HG02973 (cell line): ENCODE data around the gene UBE2L3.
"Not testable (repeated sequence)": the region's sequence is repeated elsewhere in the genome, so short reads cannot be mapped to it uniquely, and the experiment has no call there.

Source experiments
- ATAC-seq: cut with Tn5 transposase; IDR thresholded peaks from one replicate; pipeline ENCODE4 v1.9.1; 2021; ENCODE audit warnings: moderate library complexity; ENCODE audit not compliant: unreplicated experiment

The UBE2L3 gene

DNA sequence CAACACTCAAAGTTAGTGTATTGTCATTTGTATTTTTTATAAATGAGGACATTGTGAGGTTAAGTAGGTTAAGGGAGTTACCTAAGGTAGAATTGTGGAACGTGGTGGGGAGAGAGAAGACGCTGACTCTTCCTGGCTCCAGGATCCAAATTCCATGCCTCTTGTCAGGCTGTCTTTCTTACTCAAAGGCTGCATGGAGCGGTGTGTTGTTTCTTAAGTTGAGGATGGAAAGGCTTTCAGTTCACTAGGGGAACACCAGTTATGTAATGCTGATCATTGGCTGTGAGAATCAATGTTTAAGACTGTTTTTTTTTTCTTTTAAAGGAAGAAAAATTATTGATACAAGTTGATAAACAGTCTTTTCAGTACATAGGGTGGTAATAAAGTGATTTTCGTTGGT lies 2.9 kb downstream of the UBE2L3 start:
- ATAC-seq: no peak

DNA sequence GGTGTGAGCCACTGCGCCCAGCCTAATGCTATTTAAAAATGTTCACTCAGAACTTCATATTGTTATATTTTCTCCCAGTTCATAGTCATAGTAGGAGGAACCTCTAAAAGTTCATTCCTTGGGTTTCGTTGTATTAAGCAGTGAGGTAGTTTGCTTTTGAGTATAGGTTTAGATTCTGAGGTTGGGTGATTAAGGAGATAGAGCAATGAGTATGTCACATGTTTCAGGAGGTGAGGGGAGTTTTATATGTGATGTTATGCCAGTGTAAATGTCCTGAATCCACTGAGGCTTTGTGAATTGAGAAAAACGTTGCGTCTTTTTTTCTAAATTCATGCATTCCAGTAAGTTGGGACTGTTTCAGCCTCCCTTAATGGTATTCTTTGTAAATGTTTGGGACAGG lies 4.2 kb downstream of the UBE2L3 start:
- no peak for ATAC-seq

DNA sequence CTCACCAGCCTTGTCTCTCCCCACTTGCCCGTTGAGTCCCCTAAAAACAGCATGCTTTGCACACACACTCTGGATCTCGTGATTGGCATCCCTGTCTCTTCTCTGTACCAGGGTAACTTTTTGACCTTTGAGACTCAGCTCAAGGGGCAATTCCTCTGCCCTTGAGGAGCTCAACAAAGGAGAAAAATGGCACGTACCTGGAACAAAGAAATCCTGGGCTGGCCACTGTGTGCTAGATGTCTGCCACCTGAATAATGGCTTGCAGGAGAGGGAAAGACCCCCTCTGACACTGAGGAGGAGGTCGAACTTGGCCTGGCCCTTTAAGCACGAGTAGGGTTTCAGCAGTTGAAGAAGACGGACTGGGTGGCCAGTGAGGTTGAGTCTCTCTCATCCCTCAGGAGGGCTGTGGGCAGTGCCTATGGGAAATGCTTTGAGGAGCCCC lies 5.8 kb downstream of the UBE2L3 start:
- ATAC-seq: no peak

DNA sequence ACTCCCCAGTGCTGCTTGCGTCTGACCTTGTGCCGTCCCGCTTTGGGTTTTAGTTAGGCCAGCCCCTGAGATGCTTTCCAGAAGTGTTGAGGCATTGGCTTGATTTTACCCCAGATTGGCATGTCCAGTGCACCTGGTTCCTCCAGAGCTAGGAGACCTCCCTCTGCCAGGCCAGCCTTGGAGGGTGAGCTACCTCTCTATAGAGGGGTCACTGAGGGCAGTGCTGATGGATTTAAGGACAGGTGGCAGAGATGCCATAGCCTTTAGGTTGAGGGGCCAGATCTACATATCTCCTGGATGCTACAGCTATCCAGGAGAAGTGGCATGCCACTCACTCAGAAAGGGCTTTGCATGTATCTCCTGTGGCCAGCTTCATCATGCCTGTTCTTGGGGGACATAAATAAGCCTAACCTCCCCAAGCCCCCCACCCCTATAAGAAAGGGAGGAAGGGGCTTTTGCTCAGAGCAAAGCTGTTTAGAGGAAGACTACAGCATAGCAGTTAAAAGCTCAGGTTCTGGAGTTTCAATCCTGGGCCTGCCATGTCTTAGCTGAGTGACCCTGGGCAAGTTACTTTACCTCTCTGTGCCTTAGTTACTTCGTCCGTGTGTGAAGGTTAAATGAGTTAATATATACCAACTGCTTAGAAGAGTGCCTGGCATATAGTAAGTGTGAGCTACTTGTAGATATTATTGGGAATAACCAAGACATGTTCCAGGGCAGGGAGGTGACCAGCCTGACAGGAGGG lies 6.4 kb downstream of the UBE2L3 start:
- ATAC-seq: no peak

DNA sequence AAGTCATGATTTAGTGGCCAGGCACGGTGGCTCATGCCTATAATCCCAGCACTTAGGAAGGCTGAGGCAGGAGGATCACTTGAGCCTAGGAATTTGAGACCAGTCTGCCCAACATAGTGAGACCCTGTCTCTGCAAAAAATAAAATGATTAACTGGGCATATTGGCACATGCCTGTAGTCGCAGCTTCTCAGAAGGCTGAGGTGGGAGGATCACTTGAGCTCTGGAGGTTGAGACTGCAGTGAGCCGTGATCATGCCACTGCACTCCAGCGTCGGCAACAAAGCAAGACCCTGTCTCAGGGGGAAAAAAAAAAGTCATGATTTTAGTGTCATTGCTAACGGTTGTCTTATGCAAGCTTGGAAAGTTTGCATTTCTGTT lies 11.9 kb downstream of the UBE2L3 start:
- ATAC-seq: no peak

DNA sequence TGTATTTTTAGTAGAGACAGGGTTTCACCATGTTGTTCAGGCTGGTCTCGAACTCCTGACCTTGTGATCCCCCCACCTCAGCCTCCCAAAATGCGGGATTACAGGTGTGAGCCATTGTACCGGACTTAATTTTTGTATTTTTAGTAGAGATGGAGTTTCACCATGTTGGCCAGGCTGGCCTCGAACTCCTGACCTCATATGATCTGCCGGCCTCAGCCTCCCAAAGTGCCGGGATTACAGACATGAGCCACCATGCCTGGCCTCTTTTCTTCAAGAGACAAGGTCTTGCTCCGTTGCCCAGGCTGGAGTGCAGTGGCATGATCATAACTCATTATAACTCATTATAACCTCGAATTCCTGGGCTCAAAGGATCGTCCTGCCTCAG lies 13.1 kb downstream of the UBE2L3 start:
- ATAC-seq: not testable (repeated sequence)

DNA sequence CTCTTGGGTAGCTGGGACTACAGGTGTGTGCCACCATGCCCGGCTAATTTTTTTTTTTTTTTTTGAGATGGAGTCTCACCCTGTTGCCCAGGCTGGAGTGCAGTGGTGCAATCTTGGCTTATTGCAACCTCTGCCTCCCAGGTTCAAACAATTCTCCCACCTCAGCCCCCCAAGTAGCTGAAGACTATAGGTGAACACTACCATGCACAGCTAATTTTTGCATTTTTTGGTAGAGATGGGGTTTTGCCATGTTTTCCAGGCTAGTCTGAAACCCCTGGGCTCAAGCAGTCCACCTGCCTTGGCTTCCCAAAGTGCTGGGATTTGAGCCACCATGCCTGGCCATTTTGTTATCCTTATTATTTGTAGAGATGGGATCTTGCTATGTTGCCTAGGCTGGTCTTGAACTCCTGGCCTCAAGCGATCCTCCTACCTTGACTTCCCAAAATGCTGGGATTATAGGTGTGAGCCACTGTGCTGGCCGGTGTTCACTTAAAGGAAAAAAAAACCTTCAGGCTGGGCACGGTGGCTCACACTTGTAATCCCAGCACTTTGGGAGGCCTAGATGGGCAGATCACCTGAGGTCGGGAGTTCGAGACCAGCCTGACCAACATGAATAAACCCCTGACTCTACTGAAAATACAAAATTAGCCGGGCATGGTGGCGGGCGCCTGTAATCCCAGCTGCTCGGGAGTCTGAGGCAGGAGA lies 13.6 kb downstream of the UBE2L3 start:
- not testable (repeated sequence) for ATAC-seq

DNA sequence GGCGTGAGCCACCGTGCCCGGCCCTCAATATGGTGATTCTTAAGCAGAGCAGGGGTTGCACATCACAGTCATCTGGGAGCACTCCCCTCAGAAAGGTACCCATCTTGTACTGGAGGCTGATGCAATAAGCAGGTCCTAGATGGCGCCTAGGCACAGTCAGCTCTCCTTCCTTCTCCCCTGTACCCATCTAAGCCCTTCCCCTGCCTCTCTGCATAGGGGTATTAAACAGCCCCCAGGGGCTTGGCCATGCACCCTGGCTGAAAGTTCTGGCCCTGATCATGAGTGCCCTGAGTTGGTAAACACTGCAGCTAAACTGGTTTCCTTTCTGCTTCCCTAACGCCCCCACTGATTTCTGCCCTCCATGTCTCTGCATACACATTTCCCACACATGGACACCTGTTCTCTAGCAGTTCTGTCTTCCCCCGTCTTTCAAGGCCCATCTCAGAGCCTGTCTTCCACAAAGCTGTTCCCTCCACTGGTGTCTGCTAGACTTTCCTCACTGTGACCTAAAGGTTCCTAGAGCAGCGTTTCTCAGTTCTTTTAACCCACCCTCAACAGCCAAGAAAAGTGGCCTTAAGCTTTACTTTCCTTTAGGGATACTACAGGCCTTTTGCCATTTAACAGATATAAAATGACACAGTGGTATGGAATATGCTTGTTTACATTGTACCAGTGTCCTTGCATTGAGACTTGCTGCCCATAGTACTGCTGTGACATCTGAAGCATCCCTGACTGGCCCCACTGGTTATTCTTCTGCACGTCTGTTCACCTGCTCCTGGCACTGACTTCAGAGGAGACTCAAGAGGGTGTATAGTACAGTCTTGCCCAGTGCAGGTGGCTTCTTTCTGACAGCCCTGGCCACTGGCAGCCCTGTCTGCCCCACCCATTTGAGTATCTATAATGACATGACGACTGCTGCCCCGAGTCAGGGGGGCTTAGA lies 15.6 kb downstream of the UBE2L3 start:
- no peak for ATAC-seq

DNA sequence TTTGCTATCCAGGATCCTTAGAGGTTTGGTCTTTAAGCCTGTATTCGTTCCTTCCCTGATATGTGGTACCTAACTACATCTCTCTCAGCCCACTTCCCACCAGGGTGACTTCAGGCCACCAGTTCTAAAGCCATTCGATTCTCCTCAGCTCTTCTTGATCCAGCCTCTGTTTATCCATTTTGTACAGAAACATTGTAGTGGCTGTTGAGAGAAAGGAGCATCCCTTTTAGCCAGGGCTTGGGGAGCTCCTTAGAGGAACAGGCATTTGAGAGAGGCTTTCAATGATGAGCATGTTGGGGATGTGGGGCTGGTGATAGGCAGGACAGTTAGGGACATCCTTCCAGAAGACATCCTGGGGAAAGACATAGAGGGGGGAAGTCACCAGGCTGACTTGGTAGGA lies 17.9 kb downstream of the UBE2L3 start:
- no peak for ATAC-seq

DNA sequence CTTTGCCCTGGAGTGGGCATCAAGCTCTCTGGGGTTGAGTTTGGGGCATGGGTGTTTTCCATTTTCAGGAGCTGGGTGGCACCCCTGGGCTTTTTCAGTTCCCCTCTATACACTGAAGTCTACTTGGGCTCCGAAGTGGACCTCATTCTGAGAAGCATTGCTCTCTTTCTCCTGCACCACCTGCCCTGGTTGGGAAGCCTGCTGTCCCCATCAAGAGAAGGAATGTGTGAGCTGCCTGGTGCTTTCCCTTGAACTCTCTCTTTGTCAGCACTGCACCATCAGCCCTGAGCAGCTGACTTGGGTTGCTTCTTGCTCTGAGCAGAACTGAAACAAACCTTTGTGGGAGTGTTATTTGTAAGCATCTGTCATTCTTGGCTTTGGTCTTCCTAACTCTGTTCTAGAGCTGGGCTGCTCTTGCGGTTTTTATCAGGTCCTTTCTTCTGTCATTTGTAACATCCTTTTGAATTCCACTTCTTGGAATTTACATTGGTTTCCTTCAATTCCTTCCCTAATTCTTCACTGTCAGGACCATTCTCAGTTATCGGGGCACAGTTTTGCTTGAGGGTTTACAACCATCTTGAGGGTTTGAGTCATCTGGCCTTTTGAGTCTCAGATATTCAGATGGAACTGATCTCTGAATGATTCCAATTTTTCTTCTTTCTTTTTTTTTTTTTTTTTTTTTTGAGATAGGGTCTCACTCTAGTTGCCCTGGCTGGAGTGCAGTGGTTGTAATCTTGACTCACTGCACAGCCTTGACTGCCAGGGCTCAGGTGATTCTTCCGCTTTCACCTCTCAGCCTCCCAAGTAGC lies 20.5 kb downstream of the UBE2L3 start:
- peak; percentile 85 for ATAC-seq

DNA sequence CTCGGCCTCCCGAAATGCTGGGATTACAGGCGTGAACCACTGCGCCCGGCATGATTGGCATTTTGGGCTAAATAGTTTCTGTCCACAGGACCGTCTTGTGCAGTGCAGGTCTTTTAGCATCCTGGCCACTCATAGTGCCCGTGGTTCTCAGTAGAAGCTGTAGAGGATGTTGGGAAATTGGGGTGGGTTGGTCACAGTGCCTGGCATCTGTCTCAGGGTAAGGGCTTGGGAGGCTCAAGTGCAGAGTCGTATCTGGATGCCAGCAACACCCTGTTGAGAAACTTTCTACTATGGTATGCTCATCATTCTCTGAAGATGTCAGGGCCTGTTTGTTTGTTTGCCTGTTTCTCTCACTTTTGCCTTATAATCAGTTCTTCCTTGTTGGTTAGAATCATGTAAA lies 21.9 kb downstream of the UBE2L3 start:
- ATAC-seq: no peak

DNA sequence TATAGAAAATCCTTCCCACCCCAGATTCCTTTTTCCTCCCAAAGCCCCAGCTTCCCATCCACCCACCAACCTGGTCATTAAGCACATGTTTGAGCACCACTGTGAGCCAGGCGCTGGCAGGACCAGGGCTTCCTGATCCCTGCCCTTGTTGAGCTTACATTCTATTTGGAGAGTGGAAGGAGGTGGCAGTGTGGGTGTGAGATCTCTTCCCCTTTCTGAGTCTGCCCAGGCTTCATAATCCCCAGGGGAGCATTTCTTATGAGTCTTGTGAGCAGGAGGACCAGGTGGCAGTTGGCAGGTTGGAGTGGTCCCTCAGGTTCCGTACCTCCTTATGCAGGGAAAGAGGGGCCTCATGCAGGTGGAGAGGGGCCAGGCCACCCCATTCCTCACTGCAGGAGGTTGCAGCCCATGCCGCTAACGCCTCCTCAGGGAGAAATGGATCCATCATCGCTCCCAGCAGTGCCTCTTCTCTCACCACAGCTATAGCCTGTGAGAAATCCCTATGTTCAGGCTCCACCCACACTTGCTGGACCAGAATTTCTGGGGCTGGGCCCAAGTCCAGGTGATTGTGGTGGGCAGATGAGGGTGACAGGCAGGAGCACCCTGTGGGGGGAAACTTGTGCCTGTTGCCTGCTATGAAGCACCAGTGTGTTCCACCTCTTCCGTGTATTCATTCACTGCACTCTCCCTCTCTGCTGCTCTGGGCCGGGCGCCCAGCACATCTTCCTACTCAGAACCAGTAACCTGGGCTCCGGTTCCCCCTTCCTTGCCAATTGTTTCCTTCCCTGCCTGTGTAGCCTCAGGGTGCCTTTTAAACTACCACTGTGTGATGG lies 23.5 kb downstream of the UBE2L3 start:
- no peak for ATAC-seq

DNA sequence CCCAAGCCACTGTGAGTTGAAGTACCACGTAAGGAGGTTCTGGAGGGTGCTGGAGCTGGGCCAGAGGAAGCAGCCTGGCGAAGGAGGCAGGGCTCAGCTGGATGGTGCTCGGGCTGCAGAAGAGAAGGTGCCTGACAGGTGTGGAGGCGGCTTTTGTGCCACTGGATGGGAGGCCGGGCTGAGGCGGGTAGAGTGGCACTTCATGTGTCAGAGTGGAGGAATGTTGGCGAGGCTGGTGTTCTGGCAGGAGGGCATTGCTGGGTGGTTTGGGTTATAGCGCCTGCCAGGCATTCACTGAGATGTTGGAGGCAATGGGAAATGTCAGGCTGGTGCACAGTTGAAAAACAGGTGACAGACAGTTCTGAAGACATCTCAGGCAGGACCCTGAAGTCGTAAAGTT lies 24.2 kb downstream of the UBE2L3 start:
- ATAC-seq: no peak

DNA sequence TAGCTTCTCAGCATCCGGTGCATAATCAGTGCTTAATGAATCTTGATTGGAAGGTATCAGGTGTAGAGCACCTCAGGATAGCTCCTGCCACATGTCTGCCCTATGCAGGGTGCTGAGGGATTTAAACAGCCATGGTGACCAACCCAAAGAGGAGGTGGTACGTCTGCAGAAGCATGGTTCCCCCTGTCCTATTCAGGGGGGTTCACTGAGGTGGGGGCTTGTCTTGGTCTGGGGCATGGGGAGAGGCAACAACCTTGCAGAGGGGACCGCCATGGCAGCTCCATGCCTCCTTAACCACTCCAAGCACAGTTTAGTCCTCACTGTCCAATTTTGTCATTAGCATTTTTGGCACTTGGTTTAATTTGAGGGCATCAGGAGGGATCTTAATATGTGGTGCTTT lies 24.9 kb downstream of the UBE2L3 start:
- ATAC-seq: no peak

DNA sequence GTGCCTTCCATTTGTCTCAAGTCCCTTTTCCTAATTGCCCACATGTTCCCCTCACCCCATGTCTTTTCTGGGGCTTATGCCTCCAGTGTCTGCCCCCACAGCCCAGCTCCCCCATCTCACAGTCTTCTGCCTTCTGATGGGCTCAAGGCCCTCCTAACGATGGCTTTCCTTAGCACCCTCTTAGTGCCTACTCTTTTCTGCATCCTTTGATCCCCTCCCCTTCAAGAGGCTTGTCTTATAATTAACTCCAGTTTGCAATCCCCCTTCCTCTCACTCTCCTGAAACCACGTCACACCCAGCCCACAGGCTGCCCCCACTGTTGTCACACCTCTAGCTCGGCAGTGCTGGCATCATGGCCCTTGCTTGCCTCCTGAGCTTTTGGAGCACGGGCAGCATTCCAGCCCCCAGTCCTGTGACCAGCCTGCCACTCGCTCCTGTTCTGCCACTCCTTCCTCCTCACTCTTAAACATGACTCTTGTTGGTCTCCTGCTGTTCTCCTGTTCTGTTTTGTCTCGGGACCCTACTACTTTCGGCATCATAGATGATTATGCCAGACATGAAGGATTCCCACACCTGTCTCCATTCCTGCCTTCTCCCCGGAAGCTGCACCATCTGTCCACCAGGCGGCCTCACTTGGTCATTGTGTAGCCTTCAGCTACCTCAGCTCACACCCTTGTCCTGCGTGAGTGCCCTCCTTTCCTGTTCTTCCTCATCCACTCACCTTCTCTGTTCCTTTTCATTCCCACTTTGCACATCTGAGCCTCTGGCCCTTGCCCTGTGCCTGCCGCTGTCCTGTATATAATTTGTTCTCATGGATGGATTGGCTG lies 26.1 kb downstream of the UBE2L3 start:
- ATAC-seq: no peak

DNA sequence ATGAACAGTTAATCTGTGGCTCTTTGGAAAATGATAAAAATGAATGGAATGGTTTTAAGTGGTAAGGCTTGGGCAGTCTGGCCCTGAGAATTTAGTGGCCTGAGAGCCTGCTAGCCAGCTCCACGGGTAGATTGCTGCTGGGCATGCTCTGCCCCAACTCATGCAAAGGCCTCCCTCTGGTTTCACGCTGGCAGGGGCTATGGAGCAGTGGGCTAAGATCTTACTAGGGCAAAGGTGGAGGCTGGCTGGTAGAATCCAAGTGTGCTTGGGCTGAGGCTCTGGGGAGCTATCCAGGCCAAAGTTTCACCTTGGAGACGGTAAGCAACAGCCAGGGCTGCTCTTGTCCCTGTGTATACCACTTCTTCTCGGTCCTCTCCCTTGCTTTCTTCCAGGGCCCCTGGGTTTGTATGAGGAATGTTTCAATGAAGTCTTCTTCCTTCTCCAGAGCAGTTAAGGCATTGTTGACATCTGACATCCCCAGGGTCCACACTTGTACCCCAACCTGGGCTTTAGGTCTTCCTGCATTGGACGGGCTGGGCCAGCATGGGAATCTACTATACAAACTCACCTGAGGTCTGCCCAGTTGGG lies 27.4 kb downstream of the UBE2L3 start:
- ATAC-seq: no peak

DNA sequence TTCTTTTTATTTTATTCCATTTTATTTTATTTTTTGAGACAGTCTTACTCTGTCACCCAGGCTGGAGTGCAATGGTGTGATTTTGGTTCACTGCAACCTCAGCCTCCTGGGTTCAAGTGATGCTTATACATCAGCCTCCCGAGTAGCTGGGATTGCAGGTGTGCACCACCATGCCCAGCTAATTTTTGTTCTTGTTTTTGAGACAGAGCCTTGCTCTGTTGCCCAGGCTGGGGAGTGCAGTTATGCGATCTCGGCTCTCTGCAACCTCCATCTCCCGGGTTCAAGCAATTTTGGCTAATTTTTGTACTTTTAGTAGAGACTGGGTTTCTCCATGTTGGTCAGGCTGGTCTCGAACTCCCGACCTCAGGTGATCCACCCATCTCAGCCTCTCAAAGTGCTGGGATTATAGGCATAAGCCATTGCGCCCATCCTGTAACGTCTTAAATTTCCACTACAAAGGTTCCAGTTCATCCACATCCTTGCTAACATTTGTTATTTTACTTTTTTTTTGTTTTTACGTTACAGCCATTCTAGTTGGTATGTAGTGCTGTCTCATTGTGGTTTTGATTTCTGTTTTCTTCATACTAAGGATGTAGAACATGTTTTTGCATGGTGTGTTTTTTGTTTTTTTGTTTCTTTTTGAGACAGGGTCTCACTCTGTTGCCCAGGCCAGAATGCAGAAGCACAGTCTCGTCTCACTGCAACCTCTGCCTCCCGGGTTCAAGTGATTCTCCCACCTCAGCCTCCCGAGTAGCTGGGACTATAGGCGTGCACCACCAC lies 29.0 kb downstream of the UBE2L3 start:
- ATAC-seq: not testable (repeated sequence)

DNA sequence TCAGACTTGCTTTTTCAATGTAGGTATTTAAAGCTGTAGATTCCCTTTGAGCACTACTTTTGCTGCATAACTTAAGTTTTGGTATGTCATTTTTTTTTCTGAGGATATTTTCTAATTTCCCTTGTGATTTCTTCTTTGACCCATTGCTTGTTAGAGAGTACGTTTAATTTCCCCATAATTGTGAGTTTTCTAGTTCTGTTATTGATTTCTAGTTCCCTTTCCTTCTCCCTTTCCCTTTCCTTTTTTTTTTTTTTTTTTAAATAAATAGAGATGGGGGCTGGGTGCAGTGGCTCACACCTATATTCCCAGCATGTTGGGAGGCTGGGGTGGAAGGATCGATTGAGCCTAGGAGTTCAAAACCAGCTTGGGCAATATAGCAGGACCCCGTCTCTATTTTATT lies 30.8 kb downstream of the UBE2L3 start:
- no peak for ATAC-seq
